Amniotic epithelial cell (primary cell): Measurements from ENCODE around the gene RIN3.
"Not testable (repeated sequence)": the region's sequence is repeated elsewhere in the genome, so short reads cannot be mapped to it uniquely, and the experiment has no call there.

ENCODE experiments used
- DNase-seq: peaks from one replicate; pipeline ENCODE4 v3.0.0-alpha.2; 2010; ENCODE audit warnings: low read depth

RIN3 gene

GRCh38 chr14:92630367-92630766 is 116.8 kb downstream of the RIN3 start:
- DNase-seq = no peak

- DNase-seq = no peak
Observed at GRCh38 chr14:92631098-92631497, 117.5 kb downstream of the RIN3 start.

DNA sequence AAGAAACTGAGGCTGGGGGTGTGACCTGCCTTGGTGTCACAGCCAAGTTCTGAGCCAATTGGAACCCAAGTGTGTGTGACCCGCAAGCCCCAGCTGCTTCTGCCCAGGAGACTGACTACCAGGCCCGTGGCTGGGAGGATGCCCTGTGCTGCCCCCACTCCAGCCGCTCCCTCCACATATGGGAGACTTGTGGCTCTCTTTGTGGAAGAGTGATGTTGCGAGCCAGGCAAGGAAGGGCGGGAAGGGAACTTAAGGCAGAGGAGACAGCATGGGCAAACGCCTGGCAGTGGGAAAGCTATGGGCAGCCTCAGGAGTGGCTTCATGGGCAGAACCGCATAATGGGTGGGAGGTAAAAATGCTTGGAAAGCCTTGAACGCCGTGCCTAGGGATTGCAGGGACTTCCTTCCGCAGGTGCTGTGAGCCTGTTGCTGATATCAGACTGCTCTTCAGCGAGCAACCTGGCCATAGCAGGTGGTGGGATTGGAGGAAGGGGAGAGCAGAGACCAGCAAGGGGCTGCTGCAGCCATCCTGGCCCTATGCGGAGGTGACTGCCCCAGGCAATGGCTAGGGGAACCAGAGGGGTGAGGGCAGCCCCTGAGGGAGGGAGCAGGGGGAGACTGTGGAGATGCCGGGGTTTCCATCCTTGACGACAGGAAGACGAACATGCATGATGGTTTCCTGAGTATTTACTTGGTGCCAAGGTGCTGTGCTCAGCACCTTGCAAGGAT is 119.1 kb downstream of the RIN3 start:
- DNase-seq = no peak

DNA sequence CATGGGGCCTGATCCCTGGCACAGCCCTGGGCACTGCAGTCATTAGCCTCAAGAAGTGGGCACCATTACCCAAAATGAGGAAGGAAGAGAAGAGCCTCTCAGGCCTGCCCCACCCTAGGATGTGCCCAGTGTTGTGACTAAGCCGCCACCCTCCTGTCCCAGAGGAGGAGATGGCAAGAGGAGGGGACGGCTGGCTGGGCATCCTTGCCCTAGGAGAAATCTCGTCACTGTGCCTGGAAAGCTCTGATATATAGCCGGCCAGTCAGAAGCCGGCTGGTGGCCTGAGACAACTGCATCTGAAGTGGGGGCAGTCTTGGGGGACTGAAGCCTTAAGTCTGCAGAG is 119.7 kb downstream of the RIN3 start:
- no peak for DNase-seq

GRCh38 chr14:92633724-92634123 is 120.1 kb downstream of the RIN3 start:
- DNase-seq = peak; percentile 23

GRCh38 chr14:92635031-92635430 is 121.5 kb downstream of the RIN3 start:
- DNase-seq = no peak

DNA sequence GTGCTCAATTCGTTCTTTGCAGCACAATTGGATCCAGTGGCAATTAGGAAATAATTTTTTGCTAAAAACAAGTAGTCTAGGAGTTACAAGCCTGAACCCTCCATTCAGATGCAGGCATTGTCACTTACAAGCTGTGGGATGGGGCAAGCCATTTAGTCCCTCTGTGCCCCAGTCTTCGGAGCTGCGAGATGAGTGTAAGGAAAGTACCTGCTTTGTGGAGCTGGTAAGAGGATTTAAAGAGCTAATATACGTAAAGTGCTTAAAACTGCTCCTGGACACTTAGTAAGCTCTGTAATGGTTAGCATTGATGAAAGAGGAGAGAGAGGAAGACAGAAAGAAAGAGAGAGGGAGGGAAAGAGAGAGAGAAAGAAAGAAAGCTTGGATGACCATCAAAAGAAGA is 122.3 kb downstream of the RIN3 start:
- no peak for DNase-seq

GRCh38 chr14:92637228-92637627 is 123.6 kb downstream of the RIN3 start:
- DNase-seq = no peak

DNA sequence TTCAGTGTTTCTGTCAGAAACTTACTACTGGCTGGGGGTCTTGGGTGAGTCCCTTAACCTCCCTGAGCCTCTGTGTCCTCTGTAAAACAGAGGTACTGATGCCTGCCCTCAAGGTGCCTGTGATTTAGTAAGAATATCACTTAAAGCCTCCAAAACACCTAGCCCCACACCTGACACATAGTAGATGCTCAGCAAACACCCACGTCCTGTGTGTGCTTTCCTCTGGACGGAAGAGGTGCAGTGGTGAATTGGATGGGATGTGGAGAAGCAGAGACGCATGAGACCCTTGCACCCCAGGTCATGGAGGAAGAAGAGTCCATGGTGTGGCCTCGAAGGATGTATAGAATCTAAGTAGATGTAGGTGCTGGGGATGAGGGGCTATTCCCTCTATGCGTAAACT is 124.3 kb downstream of the RIN3 start:
- DNase-seq = no peak

DNA sequence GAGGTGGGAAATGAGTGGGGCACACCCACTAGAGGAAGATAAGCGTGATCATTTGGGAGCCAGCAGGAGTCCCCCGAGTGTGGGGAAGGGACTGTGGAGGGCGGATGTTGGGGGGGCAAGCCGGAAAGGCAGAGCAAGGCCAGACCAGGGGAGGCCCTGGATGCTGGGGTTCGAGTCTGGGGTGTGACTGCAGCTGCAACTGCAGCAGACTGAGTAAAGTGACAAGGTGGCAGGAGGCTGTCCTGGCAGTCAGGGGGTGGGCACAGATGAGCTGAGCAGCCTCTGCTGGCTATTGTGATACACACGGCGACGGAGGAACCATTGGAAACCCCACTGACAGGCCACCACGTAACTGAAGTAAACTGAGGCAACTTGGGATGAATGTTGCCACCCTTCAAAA is 124.7 kb downstream of the RIN3 start:
- DNase-seq = no peak

DNA sequence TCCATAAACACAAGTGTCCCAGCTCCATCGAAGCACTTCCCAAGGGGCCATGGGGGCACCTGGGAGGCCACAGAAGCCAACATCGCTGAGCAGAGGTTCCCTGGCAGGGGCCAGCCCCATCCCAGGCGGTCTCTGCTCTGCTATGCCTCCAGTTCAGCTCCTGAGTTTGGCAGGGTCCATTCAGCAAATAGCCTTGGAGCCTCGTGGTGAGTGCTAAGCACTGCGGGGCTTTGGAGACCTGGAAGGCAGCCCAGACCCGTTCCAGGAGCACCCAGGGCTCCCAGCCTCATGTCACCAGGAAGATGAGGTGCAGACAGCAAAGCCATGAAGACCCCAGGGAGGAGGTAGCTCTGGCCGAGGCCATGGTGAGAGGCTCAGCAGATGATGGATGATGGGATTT is 125.3 kb downstream of the RIN3 start:
- DNase-seq = no peak

DNA sequence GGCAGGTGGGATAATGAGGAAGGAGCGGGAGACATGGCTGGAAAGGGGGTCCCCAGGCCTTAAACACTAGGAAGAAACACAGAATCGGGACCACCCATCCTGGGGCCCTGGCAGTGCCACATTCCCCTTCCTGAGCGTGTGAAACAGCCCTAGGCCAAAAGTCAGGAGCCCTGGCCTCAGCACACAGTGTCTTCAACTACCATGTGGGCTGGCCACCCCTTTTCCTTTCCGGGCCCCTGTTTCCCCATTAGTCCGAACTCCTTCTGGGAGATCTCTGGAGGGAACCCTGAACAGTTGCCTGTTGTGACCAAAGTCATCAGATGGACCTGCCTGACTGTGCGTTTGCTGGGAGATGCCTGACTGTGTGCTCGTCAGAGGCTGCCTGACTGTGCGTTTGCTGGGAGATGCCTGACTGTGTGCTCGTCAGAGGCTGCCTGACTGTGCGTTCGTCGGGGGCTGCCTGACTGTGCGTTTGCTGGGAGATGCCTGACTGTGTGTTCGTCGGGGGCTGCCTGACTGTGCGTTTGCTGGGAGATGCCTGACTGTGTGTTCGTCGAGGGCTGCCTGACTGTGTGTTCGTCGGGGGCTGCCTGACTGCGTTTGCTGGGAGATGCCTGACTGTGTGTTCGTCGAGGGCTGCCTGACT is 126.0 kb downstream of the RIN3 start:
- DNase-seq = not testable (repeated sequence)

- DNase-seq = no peak
Observed at GRCh38 chr14:92641306-92641705, 127.7 kb downstream of the RIN3 start.

- DNase-seq = peak; percentile 83
Observed at GRCh38 chr14:92644171-92644969, 130.8 kb downstream of the RIN3 start.

DNA sequence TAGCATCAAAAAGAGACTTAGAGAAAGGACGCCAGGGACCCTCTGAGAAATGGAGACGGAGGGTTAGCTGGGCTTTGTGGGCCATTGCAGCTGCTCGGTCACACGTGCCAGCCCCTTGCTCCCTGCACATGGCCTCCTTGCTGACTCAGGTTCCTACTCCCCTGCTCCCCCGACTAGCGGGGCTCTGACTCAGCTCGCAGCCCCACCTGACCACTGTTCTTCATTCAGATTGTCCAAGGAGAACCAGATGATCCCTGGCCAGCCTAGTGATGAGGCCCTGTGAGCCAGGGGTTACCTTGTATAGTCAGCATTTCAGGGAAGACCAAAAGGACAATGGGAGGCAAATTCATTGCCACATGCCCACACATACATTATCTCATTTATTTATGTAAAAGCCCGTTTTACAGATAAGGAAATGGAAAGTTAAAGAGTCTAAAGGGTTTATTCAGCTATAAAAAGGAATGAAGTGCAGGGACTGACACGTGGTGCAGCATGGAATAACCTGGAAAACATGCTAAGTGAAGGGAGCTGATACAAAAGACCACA is 131.5 kb downstream of the RIN3 start:
- DNase-seq = no peak

DNA sequence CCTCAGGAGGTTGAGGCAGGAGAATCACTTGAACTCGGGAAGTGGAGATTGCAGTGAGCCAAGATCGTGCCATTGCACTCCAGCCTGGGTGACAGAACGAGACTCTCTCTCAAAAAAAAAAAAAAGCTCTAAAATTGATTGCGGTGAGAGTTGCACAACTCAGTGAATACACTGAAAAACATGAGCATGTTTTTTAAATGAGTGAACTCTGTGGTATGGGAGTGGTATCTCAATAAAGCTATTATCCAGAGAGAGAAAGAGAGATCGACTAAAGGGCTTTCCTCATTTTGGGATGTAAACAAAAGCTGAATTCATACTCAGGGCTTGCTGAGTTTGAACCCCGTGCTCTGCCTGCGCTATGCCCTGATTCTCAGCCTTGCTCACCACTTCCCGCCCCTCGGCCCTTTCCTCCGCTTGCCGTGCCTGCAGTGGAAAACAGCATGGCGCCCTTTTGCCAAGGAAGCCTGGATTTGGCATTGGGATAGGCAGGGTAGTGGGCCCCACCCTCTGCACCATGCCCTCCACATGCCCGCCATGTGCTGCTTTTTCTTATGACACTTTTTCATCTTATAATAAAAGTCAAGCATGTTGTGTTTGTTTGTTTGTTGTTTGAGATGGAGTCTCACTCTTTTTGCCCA is 132.4 kb downstream of the RIN3 start:
- peak; percentile 95 for DNase-seq

DNA sequence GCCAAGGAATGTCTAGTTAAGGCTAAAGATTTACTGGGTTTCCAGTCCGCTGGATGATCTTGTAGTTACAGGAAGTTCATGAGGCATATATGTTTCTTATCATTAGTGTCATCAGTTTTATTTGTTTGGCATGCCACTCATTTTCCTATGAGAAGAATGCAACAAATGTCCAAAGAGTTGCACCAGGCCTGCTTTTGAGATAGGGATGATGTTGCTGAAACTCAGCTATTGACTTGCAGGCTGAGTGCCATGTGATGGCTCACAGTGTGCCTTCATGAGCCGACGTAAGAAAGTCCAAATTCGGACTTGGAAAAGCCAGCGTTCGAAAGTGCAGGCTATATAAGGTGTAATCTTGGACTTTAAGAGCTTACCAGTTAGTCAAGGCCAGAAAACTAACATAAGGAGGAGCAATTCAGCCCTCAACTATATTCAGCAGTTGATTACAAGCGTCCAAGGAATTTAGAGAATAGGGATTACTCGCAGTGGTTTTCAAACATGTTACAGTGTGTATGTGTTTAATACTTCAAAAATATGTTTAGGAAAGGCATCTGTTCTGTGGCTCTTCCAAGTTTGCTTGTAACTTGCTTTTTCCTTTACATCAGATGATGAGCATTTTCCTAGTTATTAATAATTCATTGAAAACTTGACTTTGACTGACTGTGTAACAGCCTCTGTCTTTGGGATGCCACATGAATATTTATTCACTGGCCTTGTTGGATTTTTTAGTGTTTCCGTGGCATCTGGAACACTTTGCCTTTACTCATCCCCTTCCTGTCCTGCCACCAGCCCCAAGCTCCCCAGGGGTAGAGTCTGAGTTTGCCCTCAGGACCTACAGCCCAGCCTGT is 133.6 kb downstream of the RIN3 start:
- DNase-seq = peak; percentile 96

DNA sequence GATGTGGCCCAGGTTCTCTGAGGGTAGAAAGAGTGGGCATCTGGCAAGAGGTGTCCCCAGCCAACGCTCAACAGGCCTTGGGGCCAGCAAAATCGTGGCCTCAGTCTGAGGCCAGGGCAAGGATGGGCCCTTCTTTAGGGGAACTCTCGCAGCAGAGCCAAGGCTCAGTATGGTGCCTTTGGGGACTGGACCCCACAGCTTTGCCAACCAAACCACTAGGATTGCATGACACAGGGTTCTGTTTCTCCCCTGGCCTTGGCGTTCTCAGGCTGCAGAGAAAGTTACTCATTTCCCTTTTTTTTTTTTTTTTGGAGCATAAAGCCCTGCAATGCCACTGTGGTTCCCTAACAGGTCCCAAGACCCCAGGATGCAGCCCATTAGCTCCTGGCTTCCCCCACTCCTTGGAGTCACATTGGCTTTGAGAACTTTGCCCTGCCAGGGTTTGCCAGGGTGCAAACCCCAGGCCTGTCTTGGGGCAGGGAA is 134.3 kb downstream of the RIN3 start:
- DNase-seq = peak; percentile 53

DNA sequence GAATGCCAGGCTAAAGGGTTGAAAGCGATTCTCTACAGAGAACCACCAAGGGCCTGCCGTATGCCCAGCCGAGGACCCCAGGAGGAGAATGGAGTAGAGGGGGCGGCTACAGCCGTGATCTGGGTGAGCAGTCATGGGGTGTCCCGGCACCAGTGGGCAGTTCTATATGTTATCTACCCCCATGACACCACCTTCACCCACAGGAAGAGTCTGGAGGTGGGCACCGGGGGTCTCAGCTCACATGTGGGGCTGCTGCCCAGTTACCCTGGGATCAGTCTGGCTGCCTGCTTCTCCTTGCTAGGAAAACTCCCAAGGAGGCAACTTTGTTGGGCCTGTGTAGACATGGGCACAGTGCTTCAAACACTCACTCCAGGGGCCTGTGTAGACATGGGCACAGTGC is 135.5 kb downstream of the RIN3 start:
- no peak for DNase-seq

GRCh38 chr14:92649934-92650545 is 136.5 kb downstream of the RIN3 start:
- peak; percentile 97 for DNase-seq

GRCh38 chr14:92650581-92651105 is 137.1 kb downstream of the RIN3 start:
- DNase-seq = no peak
